Sigmoid colon (tissue), 7 donors: ENCODE measurements around the gene ATP6AP1. TPM values are rescaled to one million over a fixed set of nuclear protein-coding genes. Genes with fewer than 3 reads are reported as not detected.

Source experiments
- DNase-seq: peaks from one replicate; pipeline ENCODE4 v3.0.0-alpha.2; 2019
- H3K27ac ChIP-seq, 4 donors: fragments of 200-600 bp; sonication (generic); one replicate each; pipeline ENCODE4 v1.5.1; 2016 to 2019; ENCODE audit warnings: mild to moderate bottlenecking in 1 of 4
- H3K27me3 ChIP-seq, 3 donors: fragments of 200-600 bp; sonication (generic); one replicate each; pipeline ENCODE4 v1.5.1; 2019; ENCODE audit warnings: mild to moderate bottlenecking in 1 of 3
- H3K36me3 ChIP-seq, 4 donors: fragments of 200-600 bp; sonication (generic); one replicate each; pipeline ENCODE4 v1.5.1; 2016 to 2019
- H3K4me1 ChIP-seq, 4 donors: fragments of 200-600 bp; sonication (generic); one replicate each; pipeline ENCODE4 v1.5.1; 2017 to 2019
- H3K4me3 ChIP-seq, 4 donors: fragments of 200-600 bp; sonication (generic); one replicate each; pipeline ENCODE4 v1.5.1; 2017 to 2019; ENCODE audit warnings: mild to moderate bottlenecking in 2 of 4, moderate library complexity in 1 of 4
- H3K9me3 ChIP-seq, 4 donors: fragments of 200-600 bp in 3 of 4; sonication (generic) in 3 of 4; one replicate each; pipeline versions ENCODE4 v1.5.1 to v1.6.1; 2013 to 2019
- EP300 ChIP-seq, 4 donors: sonication (generic); formaldehyde crosslinking; IDR thresholded peaks; one replicate each; pipeline ENCODE4 v1.6.1; 2017; ENCODE audit warnings: antibody characterized with exemption in 4 of 4
- POLR2A ChIP-seq, 2 donors: fragments of 450-650 bp; IDR thresholded peaks; one replicate each; pipeline ENCODE4 v1.6.1; 2016; ENCODE audit warnings: antibody characterized with exemption in 2 of 2, mild to moderate bottlenecking in 2 of 2, moderate library complexity in 2 of 2
- POLR2AphosphoS5 ChIP-seq, 4 donors: sonication (generic); formaldehyde crosslinking; IDR thresholded peaks; one replicate each; pipeline ENCODE4 v1.6.1; 2017; ENCODE audit warnings: antibody characterized with exemption in 4 of 4
- WGBS, 2 donors: extraction: QIAGEN DNeasy Blood & Tissue Kit; methylation state at CpG; one replicate each; pipeline ENCODE4 v1.1.7; 2013; 5-methylcytosine and 5-hydroxymethylcytosine counted together
- intact Hi-C: fragments of 100-400 bp; cut with DNase I; formaldehyde crosslinking; loops from one replicate; pipeline ENCODE4 v1.15.1; 2023
- polyA plus RNA-seq, 3 donors: library from polyadenylated mRNA; stranded (reverse); fragments of 200-250 nt; gene quantifications; one replicate each; pipeline ENCODE4 v1.2.3, GENCODE V29; 2013
- total RNA-seq, 4 donors: library from RNA; depleted of rRNA; stranded (reverse); fragments of >200 nt; gene quantifications; one replicate each; pipeline ENCODE4 v1.1.0, GENCODE V29; 2016
- TF ChIP-seq, protein P1 (sequence below), 4 experiments: fragments of 450-650 bp in 3 of 4; fragments of 200-600 bp in 1 of 4; IDR thresholded peaks; one replicate each; pipeline ENCODE4 v1.5.1; 2016 to 2019; ENCODE audit warnings: antibody characterized with exemption in 4 of 4, mild to moderate bottlenecking in 3 of 4, moderate library complexity in 2 of 4
- donor health status: healthy with polysubstance abuse.
- donor health status: Bipolar disorder and iron deficiency.
- donor health status: healthy.

The ATP6AP1 gene
- total and polyA plus RNA-seq, 7 donors: 16.5 to 87.7 (median 30.5) TPM

DNA sequence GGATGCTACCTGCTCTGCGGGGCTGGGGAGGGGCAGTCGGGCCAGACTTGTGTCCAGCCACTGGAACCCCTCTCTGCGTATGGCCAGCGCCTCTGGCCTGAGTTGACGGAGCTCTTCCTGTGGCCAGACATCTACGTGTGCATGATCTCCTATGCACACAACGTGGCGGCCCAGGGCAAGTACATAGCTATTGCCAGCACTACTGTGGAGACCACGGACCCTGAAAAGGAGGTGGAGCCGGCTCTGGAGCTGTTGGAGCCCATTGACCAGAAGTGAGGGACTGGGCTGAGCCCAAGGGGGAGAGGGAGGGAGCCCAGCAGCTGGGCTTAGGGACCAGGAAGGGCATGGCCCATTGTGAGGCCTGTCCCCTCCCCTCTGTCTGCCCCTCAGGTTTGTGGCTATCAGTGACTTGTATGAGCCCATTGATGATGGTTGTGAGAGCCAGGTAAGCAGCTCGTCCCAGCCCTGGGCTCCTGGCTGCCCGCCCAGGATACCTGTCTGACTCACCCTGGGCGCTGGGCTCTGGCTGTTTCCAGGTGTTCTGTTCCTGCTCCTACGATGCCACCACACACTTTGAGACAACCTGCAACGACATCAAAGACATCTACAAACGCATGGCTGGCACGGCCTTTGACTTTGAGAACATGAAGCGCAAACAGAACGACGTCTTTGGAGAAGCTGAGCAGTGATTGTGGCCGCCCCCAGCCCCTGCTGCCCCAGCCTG, 13.7 kb downstream of the ATP6AP1 start:
- 74 to 83% methylated on average over 21 of the region's 21 CpGs for WGBS, 2 donors
- peaks cover 0 to 43% (median 36%) of the 10 kb centered on the region in 4 donors for H3K4me1 ChIP-seq
- DNase-seq: no peak
- H3K9me3 ChIP-seq: no peaks in the 10 kb centered on the region
- H3K4me3 ChIP-seq: no peak overlapping the region
- TF ChIP-seq EP300 (IDR thresholded peaks at IDR 0.05): no peak
- no peak for TF ChIP-seq POLR2AphosphoS5 (IDR thresholded peaks at IDR 0.05)
- TF ChIP-seq, protein P1, sequence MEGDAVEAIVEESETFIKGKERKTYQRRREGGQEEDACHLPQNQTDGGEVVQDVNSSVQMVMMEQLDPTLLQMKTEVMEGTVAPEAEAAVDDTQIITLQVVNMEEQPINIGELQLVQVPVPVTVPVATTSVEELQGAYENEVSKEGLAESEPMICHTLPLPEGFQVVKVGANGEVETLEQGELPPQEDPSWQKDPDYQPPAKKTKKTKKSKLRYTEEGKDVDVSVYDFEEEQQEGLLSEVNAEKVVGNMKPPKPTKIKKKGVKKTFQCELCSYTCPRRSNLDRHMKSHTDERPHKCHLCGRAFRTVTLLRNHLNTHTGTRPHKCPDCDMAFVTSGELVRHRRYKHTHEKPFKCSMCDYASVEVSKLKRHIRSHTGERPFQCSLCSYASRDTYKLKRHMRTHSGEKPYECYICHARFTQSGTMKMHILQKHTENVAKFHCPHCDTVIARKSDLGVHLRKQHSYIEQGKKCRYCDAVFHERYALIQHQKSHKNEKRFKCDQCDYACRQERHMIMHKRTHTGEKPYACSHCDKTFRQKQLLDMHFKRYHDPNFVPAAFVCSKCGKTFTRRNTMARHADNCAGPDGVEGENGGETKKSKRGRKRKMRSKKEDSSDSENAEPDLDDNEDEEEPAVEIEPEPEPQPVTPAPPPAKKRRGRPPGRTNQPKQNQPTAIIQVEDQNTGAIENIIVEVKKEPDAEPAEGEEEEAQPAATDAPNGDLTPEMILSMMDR (IDR thresholded peaks at IDR 0.05): no peak
- intact Hi-C loops: no loop called here
- peaks cover 0 to 29% (median 19%) of the 10 kb centered on the region in 4 donors for H3K36me3 ChIP-seq
- H3K27ac ChIP-seq: no peak overlapping the region
- no peaks in the 10 kb centered on the region for H3K27me3 ChIP-seq

DNA sequence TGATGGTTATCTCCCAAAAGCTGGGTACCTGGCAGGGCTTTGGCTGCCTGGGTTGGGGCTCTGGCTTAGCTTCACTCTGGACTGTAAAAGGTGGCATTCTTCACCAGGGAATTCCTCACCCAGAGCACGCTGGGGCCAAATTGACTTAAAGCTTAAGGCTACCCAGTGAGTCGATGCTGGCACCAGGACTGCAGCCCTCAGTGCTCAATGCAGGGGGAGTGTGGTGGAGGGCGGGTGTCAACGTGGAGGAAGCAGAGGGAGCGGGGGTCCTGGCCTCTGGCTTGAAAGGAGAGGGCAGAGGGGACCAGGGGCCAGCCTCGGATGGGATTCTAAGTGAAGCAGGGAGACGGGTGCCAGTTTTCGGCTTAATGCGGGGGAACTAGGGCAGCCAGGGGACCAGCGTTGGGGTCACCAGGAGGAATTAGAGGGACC, 15.0 kb downstream of the ATP6AP1 start:
- Histone ChIP-seq H3K36me3 (peaks cover under 1 to 39% (median 20%) of the 10 kb centered on the region in 4 donors), H3K27ac (peak overlapping the region; percentile 87 to 89 (median 88)), H3K9me3 (no peaks in the 10 kb centered on the region), H3K4me3 (peak overlapping the region; percentile 10 to 62 (median 60)), H3K27me3 (no peaks in the 10 kb centered on the region), H3K4me1 (peaks cover 0 to 34% (median 28%) of the 10 kb centered on the region in 4 donors)
- TF ChIP-seq POLR2AphosphoS5 (IDR thresholded peaks at IDR 0.05) (no peak), EP300 (IDR thresholded peaks at IDR 0.05) (no peak), POLR2A (IDR thresholded peaks at IDR 0.05) (no peak)
- TF ChIP-seq, protein P1 (IDR thresholded peaks at IDR 0.05): no peak
- intact Hi-C loops: no loop called here
- 19 to 24% methylated on average over 10 of the region's 10 CpGs for WGBS, 2 donors
- no peak for DNase-seq

DNA sequence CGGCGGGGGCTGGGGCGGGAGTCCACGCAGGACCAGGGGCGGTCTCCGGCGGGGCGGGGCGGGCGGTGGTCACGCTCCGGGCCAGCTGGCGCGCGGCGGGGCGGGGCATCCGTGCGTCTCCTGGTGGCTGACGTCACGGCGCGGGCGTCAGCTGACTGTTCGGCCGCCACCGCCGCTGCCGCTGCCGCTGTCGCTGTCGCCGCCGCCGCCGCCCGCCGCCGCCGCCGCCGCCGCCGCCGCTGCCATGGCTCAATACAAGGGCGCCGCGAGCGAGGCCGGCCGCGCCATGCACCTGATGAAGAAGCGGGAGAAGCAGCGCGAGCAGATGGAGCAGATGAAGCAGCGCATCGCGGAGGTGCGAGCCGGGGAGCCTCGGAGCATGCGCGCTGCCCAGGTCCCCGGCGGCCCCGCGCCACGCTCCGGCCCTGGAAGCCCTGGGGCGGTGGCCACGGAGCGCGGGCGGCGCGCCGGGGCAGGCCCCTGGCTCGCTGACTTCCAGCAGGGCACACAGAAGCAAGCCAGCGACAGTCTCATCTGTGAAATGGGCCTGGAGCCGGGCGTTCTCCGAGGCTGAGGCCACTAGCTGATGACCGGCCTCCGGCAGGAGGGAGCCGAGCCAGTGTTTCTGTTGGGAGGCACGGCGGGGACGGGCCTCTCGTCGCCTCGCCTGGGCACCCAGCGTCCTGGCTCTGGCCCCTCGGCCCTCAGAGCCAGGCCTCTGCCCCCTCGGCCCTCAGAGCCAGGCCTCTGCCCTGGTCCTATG, 15.7 kb downstream of the ATP6AP1 start, which contains the start of gene FAM50A:
TSS of gene FAM50A (plus strand) at position 150 of the 763 bp plus-strand sequence. CDS start at position 245, 95 bp downstream.
- Histone ChIP-seq H3K9me3 (no peaks in the 10 kb centered on the region), H3K4me1 (peaks cover 0 to 30% (median 22%) of the 10 kb centered on the region in 4 donors), H3K36me3 (peaks cover 7 to 46% (median 26%) of the 10 kb centered on the region in 4 donors), H3K27me3 (no peaks in the 10 kb centered on the region), H3K4me3 (peak within 1 kb of the TSS; percentile 39 to 62 (median 60)), H3K27ac (peak within 1 kb of the TSS; percentile 87 to 89 (median 88))
- DNase-seq: peak; percentile 91
- intact Hi-C loops: no loop called here
- TF ChIP-seq POLR2AphosphoS5 (IDR thresholded peaks at IDR 0.05): peak in 3 of 4 donors; percentile 24 to 39 (median 32)
- TF ChIP-seq, protein P1 (IDR thresholded peaks at IDR 0.05): no peak
- no peak for TF ChIP-seq EP300 (IDR thresholded peaks at IDR 0.05)
- WGBS, 2 donors: 1 to 4% methylated on average over 94 of the region's 94 CpGs

DNA sequence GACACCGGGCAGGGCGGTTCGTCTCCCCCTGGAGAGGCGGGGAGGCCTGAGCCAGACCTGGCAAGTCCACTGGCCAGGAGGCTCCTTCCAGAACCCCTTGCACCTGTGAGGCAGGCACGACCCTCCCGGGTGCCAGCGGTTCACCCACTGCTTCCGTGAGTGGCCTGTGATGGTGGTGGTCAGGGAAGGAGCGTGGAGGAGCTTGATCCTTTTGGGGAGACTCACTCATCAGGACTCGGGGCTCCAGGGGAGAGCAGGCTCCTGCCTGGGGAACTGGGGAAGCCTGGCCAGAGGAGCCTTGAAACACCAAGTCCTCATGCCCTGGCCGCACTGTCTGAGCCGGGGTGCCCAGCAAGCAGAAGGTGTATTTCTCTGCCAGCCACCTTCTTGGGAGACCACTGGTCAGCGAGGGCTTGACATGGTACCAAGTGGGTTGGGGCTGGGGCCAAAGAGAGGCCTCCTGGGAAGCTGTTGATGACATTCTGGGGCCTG, 16.3 kb downstream of the ATP6AP1 start:
- WGBS, 2 donors: 36 to 69% methylated on average over 13 of the region's 13 CpGs
- Histone ChIP-seq H3K4me1 (peaks cover 0 to 30% (median 19%) of the 10 kb centered on the region in 4 donors), H3K4me3 (peak overlapping the region; percentile 39 to 62 (median 60)), H3K27me3 (no peaks in the 10 kb centered on the region), H3K9me3 (no peaks in the 10 kb centered on the region), H3K27ac (peak overlapping the region; percentile 87 to 89 (median 88)), H3K36me3 (peaks cover 8 to 52% (median 28%) of the 10 kb centered on the region in 4 donors)
- TF ChIP-seq POLR2A (IDR thresholded peaks at IDR 0.05): no peak
- TF ChIP-seq, protein P1 (IDR thresholded peaks at IDR 0.05): no peak
- intact Hi-C loops: no loop called here
- no peak for DNase-seq
